K562 (cell line): ENCODE data around the gene RABL6. TPM values are rescaled to one million over a fixed set of nuclear protein-coding genes. Genes with fewer than 3 reads are reported as not detected.

Source experiments
- ATAC-seq: fragments of 200-7000 bp; cut with Tn5 transposase; 3 replicates; pipeline ENCODE4 v1.9.1; 2020; ENCODE audit warnings: moderate library complexity
- BruUV-seq: library from RNA; stranded (reverse); fragments of 400-500 nt; replicated peaks from 2 replicates; lab custom pipeline; 2021; lab: Mats Ljungman, UMichigan
- CTCF ChIA-PET: fragments of 300-600 bp; formaldehyde crosslinking; extraction: SDS; loops from one replicate; lab custom pipeline; 2021; ENCODE audit warnings: low intra/inter-chr PET ratio; lab: Yijun Ruan, JAX
- POLR2A ChIA-PET: fragments of 300-600, 350-650 bp; sonication (Branson Sonifier 250); formaldehyde crosslinking; extraction: SDS; loops from one replicate; lab custom pipeline; 2021; ENCODE audit warnings: antibody characterized with exemption, inconsistent platforms; lab: Yijun Ruan, JAX
- DNase-seq, 4 experiments: peaks; one replicate each; pipeline versions ENCODE4 v3.0.0 to v3.0.0-alpha.2; 2011 to 2018; ENCODE audit warnings: low spot score in 3 of 4, mixed read lengths in 3 of 4; ENCODE audit errors: extremely low read depth in 1 of 4
- FAIRE-seq: peaks from 2 replicates; lab custom pipeline; 2011; peaks lifted over from hg19 to GRCh38; lab: Jason Lieb, UNC
- H2AFZ ChIP-seq: 2 replicates; pipeline ENCODE4 v1.6.0; 2011; ENCODE audit warnings: low read depth, low read length, control low read depth, inconsistent platforms
- H3K27ac ChIP-seq: fragments of 200-600 bp; 3 replicates; pipeline ENCODE4 v1.8.0; 2011; ENCODE audit warnings: low read depth, mild to moderate bottlenecking, control low read depth, inconsistent platforms, low read length, moderate library complexity, mixed read lengths; ENCODE audit errors: extremely low read depth
- H3K27me3 ChIP-seq, 2 experiments: fragments of 300-600 bp in 1 of 2; 2 replicates in 1 of 2; 3 replicates in 1 of 2; pipeline versions ENCODE4 v1.6.0 to v1.8.0; 2011; ENCODE audit warnings: inconsistent platforms in 2 of 2, low read length in 2 of 2, mild to moderate bottlenecking in 1 of 2, mixed read lengths in 1 of 2, moderate library complexity in 1 of 2; ENCODE audit not compliant: control insufficient read depth in 2 of 2, insufficient read depth in 2 of 2
- H3K36me3 ChIP-seq: fragments of 300-600 bp; 3 replicates; pipeline ENCODE4 v1.8.0; 2011; ENCODE audit warnings: mild to moderate bottlenecking, low read length, inconsistent platforms; ENCODE audit not compliant: control insufficient read depth, insufficient read depth
- H3K4me1 ChIP-seq, 2 experiments: fragments of 200-600 bp in 1 of 2; replicated peaks in 1 of 2; 2 replicates in 1 of 2; 3 replicates in 1 of 2; pipeline versions ENCODE4 v1.5.1 to v1.8.0; 2011; ENCODE audit warnings: inconsistent platforms in 2 of 2, low read length in 2 of 2, mild to moderate bottlenecking in 1 of 2, mixed read lengths in 1 of 2, moderate library complexity in 1 of 2; ENCODE audit not compliant: control insufficient read depth in 2 of 2, insufficient read depth in 2 of 2
- H3K4me2 ChIP-seq: 2 replicates; pipeline ENCODE4 v1.6.1; 2011; ENCODE audit warnings: low read length, control low read depth, inconsistent platforms, mixed read lengths; ENCODE audit not compliant: insufficient read depth
- H3K4me3 ChIP-seq: fragments of 200-600 bp; sonication (generic), shearing (Covaris generic); 2 replicates; pipeline ENCODE4 v1.5.1; 2016; ENCODE audit warnings: control low read depth, inconsistent platforms
- H3K79me2 ChIP-seq: fragments of 200-600 bp; 3 replicates; pipeline ENCODE4 v1.8.0; 2011; ENCODE audit warnings: low read length, inconsistent platforms; ENCODE audit not compliant: control insufficient read depth, insufficient read depth
- H3K9ac ChIP-seq, 2 experiments: 2 replicates each; pipeline versions ENCODE4 v1.6.0 to v1.6.1; 2011; ENCODE audit warnings: low read depth in 2 of 2, low read length in 2 of 2, control low read depth in 1 of 2, inconsistent platforms in 1 of 2, mild to moderate bottlenecking in 1 of 2, mixed read lengths in 1 of 2; ENCODE audit not compliant: insufficient read depth in 1 of 2
- H3K9me1 ChIP-seq: one replicate; pipeline ENCODE4 v1.6.0; 2011; ENCODE audit warnings: inconsistent platforms, mild to moderate bottlenecking, low read length, moderate library complexity; ENCODE audit not compliant: control insufficient read depth, insufficient read depth
- H3K9me3 ChIP-seq: replicated peaks from 2 replicates; pipeline ENCODE4 v1.5.1; 2011; ENCODE audit warnings: low read depth, low read length, inconsistent platforms; ENCODE audit not compliant: control insufficient read depth, insufficient read depth
- H4K20me1 ChIP-seq: replicated peaks from 2 replicates; pipeline ENCODE4 v1.6.1; 2011; ENCODE audit warnings: low read length, inconsistent platforms, mixed read lengths; ENCODE audit not compliant: control insufficient read depth, insufficient read depth
- FOXA1 ChIP-seq: fragments of 450-650 bp; IDR thresholded peaks from 2 replicates; pipeline ENCODE4 v1.6.1; 2016; ENCODE audit warnings: mild to moderate bottlenecking, borderline replicate concordance
- POLR2G ChIP-seq: fragments of 200-400 bp; formaldehyde crosslinking; IDR thresholded peaks from 2 replicates; pipeline ENCODE4 v1.6.1; 2017; ENCODE audit warnings: low read depth, mild to moderate bottlenecking, antibody characterized with exemption, low read length, moderate library complexity
- PTTG1 ChIP-seq: fragments of 450-650 bp; IDR thresholded peaks from 2 replicates; pipeline ENCODE4 v1.6.1; 2016; ENCODE audit warnings: low read depth, mild to moderate bottlenecking, missing genetic modification characterization, missing compliant biosample characterization
- RBM22 ChIP-seq: fragments of 200-400 bp; formaldehyde crosslinking; IDR thresholded peaks from 2 replicates; pipeline ENCODE4 v1.6.1; 2018; ENCODE audit warnings: low read length, low read depth; ENCODE audit not compliant: poor library complexity, severe bottlenecking
- RBM39 ChIP-seq: fragments of 200-400 bp; formaldehyde crosslinking; optimal IDR thresholded peaks from 2 replicates; pipeline ENCODE3; 2018; ENCODE audit warnings: low read depth, low read length
- SMARCE1 ChIP-seq: fragments of 450-650 bp; IDR thresholded peaks from 2 replicates; pipeline ENCODE4 v1.7.1; 2016; ENCODE audit warnings: mild to moderate bottlenecking
- ZNF764 ChIP-seq: fragments of 250-450 bp; sonication (Bioruptor Pico); IDR thresholded peaks from 2 replicates; pipeline ENCODE4 v1.4.0; 2020; ENCODE audit warnings: low read depth, mild to moderate bottlenecking, moderate library complexity
- WGBS: fragments of 100-300 bp; shearing (Covaris generic); methylation state at CpG from one replicate; pipeline ENCODE4 v1.1.6; 2016; ENCODE audit warnings: low coverage, mixed read lengths; ENCODE audit not compliant: insufficient coverage; ENCODE audit errors: missing lambda C conversion rate; 5-methylcytosine and 5-hydroxymethylcytosine counted together
- in situ Hi-C: fragments of 300-500 bp; cut with MboI; formaldehyde crosslinking; loops from 4 replicates; pipeline ENCODE4 v1.15.0; 2018; ENCODE audit warnings: inconsistent platforms, mixed read lengths
- intact Hi-C: fragments of 100-400 bp; cut with micrococcal nuclease; formaldehyde crosslinking; loops from 2 replicates; pipeline ENCODE4 v1.14.2; 2022
- polyA plus RNA-seq, 8 experiments: library from polyadenylated mRNA; depleted of rRNA in 4 of 8; stranded (reverse) in 5 of 8; unstranded in 3 of 8; fragments of >200 nt; fragmentation: Nextera tagmentation in 2 of 8; fragmentation: Illumina TruSeq in 1 of 8; extraction: Ambion mirVana in 2 of 8; extraction: Trizol in 1 of 8; gene quantifications; 2 replicates each; pipeline versions ENCODE4 v1.2.1 to v1.2.3, GENCODE V29; 2011 to 2014; ENCODE audit warnings: inconsistent platforms in 1 of 8, missing spikeins in 1 of 8
- total RNA-seq, 7 experiments: library from RNA; depleted of rRNA in 6 of 7; stranded (reverse); fragments of >200 nt in 6 of 7; fragmentation: Illumina TruSeq in 2 of 7; extraction: Trizol in 2 of 7; gene quantifications; 2 replicates each; pipeline versions ENCODE4 v1.2.1 to v1.2.3, GENCODE V29; 2011 to 2021; ENCODE audit warnings: low replicate concordance in 1 of 7
- TF ChIP-seq, protein P1 (sequence below): fragments of 450-650 bp; IDR thresholded peaks from 2 replicates; pipeline ENCODE4 v1.6.1; 2016; ENCODE audit warnings: mild to moderate bottlenecking, moderate library complexity

Gene RABL6
- total and polyA plus RNA-seq, 9 of the 15 experiments (the other 6 are each of a cell fraction or from before 2014, with no cell fraction given), result 5.6 to 181 (median 84.5) TPM

DNA sequence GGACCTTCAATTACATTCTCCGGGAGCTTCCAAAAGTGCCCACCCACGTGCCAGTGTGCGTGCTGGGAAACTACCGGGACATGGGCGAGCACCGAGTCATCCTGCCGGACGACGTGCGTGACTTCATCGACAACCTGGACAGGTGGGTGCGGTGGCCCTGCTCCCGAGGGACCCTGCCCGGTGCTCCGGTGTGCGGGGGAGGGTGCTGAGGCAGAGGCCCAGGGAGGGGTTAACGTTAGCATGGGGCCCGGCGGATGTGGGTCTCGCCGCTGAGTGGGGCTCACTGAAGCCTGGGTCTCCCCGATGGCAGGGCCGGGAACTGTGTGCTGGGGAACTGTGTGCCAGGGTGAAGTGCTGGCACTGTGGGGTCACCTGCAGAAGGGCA lies 24.0 kb downstream of the RABL6 start:
- WGBS, result 92% methylated on average over 21 of the region's 23 CpGs
- POLR2A ChIA-PET, result interaction anchor here (0.6 to 1.9 kb wide), 3 partner anchors 9 to 50 kb away, joined by 3 to 10 read pairs (median 4); partner anchors contain the start of gene AJM1
- CTCF ChIA-PET, result no interaction called here

DNA sequence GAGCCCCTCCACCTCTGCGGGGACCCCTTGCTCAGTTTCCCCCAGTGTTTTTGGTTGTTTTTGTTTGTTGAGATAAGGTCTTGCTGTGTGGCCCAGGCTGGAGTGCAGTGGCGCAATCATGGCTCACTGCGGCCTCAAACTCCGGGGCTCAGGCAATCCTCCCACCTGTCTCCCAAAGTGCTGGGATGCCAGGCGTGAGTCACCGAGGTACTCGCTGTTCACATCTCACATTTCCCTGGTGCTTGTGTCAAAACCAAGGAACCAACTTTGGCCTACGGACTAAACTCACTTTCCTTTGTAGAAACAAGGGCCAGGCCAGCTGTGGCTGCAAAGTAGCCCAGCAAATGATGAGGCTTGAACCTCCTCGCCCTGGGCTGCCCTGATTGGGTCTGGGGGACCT lies 24.8 kb downstream of the RABL6 start:
- Histone ChIP-seq H3K9me3 (no peaks in the 10 kb centered on the region), H3K36me3 (peaks cover 87% of the 10 kb centered on the region), H4K20me1 (no peaks in the 10 kb centered on the region; the same call in 1 of the 2 replicates), H3K4me1 (peaks cover 0 to 56% of the 10 kb centered on the region in 2 experiments; a peak in 2 of 5 replicates), H3K9me1 (peaks cover 3% of the 10 kb centered on the region), H3K4me3 (no peak overlapping the region), H3K79me2 (no peaks in the 10 kb centered on the region), H3K27ac (no peak overlapping the region), H3K9ac (no peak overlapping the region), H2AFZ (no peak overlapping the region), H3K27me3 (no peaks in the 10 kb centered on the region), H3K4me2 (no peak overlapping the region)
- no peak for ATAC-seq
- no peak for DNase-seq
- in situ Hi-C loops, result no loop called here
- ChIA-PET CTCF (no interaction called here), POLR2A (interaction anchor here (0.7 to 1.9 kb wide), 2 partner anchors 8 to 69 kb away, joined by 3 to 10 read pairs; no protein-coding TSS in a partner anchor)
- intact Hi-C loops, result no loop called here
- WGBS, result 94% methylated on average over 6 of the region's 9 CpGs
- BruUV-seq, result no TSS peak
- no peak for FAIRE-seq
- TF ChIP-seq, protein P1, sequence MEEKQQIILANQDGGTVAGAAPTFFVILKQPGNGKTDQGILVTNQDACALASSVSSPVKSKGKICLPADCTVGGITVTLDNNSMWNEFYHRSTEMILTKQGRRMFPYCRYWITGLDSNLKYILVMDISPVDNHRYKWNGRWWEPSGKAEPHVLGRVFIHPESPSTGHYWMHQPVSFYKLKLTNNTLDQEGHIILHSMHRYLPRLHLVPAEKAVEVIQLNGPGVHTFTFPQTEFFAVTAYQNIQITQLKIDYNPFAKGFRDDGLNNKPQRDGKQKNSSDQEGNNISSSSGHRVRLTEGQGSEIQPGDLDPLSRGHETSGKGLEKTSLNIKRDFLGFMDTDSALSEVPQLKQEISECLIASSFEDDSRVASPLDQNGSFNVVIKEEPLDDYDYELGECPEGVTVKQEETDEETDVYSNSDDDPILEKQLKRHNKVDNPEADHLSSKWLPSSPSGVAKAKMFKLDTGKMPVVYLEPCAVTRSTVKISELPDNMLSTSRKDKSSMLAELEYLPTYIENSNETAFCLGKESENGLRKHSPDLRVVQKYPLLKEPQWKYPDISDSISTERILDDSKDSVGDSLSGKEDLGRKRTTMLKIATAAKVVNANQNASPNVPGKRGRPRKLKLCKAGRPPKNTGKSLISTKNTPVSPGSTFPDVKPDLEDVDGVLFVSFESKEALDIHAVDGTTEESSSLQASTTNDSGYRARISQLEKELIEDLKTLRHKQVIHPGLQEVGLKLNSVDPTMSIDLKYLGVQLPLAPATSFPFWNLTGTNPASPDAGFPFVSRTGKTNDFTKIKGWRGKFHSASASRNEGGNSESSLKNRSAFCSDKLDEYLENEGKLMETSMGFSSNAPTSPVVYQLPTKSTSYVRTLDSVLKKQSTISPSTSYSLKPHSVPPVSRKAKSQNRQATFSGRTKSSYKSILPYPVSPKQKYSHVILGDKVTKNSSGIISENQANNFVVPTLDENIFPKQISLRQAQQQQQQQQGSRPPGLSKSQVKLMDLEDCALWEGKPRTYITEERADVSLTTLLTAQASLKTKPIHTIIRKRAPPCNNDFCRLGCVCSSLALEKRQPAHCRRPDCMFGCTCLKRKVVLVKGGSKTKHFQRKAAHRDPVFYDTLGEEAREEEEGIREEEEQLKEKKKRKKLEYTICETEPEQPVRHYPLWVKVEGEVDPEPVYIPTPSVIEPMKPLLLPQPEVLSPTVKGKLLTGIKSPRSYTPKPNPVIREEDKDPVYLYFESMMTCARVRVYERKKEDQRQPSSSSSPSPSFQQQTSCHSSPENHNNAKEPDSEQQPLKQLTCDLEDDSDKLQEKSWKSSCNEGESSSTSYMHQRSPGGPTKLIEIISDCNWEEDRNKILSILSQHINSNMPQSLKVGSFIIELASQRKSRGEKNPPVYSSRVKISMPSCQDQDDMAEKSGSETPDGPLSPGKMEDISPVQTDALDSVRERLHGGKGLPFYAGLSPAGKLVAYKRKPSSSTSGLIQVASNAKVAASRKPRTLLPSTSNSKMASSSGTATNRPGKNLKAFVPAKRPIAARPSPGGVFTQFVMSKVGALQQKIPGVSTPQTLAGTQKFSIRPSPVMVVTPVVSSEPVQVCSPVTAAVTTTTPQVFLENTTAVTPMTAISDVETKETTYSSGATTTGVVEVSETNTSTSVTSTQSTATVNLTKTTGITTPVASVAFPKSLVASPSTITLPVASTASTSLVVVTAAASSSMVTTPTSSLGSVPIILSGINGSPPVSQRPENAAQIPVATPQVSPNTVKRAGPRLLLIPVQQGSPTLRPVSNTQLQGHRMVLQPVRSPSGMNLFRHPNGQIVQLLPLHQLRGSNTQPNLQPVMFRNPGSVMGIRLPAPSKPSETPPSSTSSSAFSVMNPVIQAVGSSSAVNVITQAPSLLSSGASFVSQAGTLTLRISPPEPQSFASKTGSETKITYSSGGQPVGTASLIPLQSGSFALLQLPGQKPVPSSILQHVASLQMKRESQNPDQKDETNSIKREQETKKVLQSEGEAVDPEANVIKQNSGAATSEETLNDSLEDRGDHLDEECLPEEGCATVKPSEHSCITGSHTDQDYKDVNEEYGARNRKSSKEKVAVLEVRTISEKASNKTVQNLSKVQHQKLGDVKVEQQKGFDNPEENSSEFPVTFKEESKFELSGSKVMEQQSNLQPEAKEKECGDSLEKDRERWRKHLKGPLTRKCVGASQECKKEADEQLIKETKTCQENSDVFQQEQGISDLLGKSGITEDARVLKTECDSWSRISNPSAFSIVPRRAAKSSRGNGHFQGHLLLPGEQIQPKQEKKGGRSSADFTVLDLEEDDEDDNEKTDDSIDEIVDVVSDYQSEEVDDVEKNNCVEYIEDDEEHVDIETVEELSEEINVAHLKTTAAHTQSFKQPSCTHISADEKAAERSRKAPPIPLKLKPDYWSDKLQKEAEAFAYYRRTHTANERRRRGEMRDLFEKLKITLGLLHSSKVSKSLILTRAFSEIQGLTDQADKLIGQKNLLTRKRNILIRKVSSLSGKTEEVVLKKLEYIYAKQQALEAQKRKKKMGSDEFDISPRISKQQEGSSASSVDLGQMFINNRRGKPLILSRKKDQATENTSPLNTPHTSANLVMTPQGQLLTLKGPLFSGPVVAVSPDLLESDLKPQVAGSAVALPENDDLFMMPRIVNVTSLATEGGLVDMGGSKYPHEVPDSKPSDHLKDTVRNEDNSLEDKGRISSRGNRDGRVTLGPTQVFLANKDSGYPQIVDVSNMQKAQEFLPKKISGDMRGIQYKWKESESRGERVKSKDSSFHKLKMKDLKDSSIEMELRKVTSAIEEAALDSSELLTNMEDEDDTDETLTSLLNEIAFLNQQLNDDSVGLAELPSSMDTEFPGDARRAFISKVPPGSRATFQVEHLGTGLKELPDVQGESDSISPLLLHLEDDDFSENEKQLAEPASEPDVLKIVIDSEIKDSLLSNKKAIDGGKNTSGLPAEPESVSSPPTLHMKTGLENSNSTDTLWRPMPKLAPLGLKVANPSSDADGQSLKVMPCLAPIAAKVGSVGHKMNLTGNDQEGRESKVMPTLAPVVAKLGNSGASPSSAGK, result no peak

More for the DNA sequence above, 24.0 kb downstream of the RABL6 start:
- H3K4me3 ChIP-seq, result no peak overlapping the region
- H3K9ac ChIP-seq, result no peak overlapping the region
- TF ChIP-seq RBM22 (peak; percentile 89), RBM39 (no peak), POLR2G (peak; percentile 72), ZNF764 (no peak), SMARCE1 (no peak), PTTG1 (no peak), FOXA1 (no peak)
- H3K79me2 ChIP-seq, result no peaks in the 10 kb centered on the region
- peaks cover 3% of the 10 kb centered on the region for H3K9me1 ChIP-seq
- H4K20me1 ChIP-seq, result no peaks in the 10 kb centered on the region; the same call in 1 of the 2 replicates
- H3K27ac ChIP-seq, result no peak overlapping the region
- no peak overlapping the region for H2AFZ ChIP-seq
- in situ Hi-C loops, result no loop called here
- no peaks in the 10 kb centered on the region for H3K27me3 ChIP-seq
- peaks cover 0 to 52% of the 10 kb centered on the region in 2 experiments; a peak in 1 of 5 replicates for H3K4me1 ChIP-seq
- no peak overlapping the region for H3K4me2 ChIP-seq
- intact Hi-C loops, result no loop called here
- no peak for DNase-seq
- FAIRE-seq, result no peak
- H3K9me3 ChIP-seq, result no peaks in the 10 kb centered on the region
- peaks cover 90% of the 10 kb centered on the region for H3K36me3 ChIP-seq
- no peak for ATAC-seq
- no TSS peak for BruUV-seq
